ENCODE data around the gene RNF2. TPM values are rescaled to one million over a fixed set of nuclear protein-coding genes. Genes with fewer than 3 reads are reported as not detected.

Gene RNF2
- total RNA-seq, 4 donors from 2014 or later: 10.2 to 18.7 (median 17.4) TPM

- Histone ChIP-seq H3K4me3 (no peak overlapping the region), H3K36me3 (peaks cover 0 to 5% of the 10 kb centered on the region in 2 donors), H3K9me3 (no peaks in the 10 kb centered on the region), H3K27me3 (no peaks in the 10 kb centered on the region), H3K4me1 (peaks cover 0 to 18% (median 0%) of the 10 kb centered on the region in 3 donors), H3K27ac (no peak overlapping the region)
- TF ChIP-seq, protein P1, sequence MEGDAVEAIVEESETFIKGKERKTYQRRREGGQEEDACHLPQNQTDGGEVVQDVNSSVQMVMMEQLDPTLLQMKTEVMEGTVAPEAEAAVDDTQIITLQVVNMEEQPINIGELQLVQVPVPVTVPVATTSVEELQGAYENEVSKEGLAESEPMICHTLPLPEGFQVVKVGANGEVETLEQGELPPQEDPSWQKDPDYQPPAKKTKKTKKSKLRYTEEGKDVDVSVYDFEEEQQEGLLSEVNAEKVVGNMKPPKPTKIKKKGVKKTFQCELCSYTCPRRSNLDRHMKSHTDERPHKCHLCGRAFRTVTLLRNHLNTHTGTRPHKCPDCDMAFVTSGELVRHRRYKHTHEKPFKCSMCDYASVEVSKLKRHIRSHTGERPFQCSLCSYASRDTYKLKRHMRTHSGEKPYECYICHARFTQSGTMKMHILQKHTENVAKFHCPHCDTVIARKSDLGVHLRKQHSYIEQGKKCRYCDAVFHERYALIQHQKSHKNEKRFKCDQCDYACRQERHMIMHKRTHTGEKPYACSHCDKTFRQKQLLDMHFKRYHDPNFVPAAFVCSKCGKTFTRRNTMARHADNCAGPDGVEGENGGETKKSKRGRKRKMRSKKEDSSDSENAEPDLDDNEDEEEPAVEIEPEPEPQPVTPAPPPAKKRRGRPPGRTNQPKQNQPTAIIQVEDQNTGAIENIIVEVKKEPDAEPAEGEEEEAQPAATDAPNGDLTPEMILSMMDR (IDR thresholded peaks at IDR 0.05): no peak
- no peak for TF ChIP-seq POLR2AphosphoS5 (IDR thresholded peaks at IDR 0.05)
- TF ChIP-seq EP300 (IDR thresholded peaks at IDR 0.05): no peak
- no peak for TF ChIP-seq POLR2A (IDR thresholded peaks at IDR 0.05)
- ATAC-seq: no peak
Measured at GRCh38 chr1:185068341-185068740, 23.0 kb downstream of the RNF2 start.

DNA sequence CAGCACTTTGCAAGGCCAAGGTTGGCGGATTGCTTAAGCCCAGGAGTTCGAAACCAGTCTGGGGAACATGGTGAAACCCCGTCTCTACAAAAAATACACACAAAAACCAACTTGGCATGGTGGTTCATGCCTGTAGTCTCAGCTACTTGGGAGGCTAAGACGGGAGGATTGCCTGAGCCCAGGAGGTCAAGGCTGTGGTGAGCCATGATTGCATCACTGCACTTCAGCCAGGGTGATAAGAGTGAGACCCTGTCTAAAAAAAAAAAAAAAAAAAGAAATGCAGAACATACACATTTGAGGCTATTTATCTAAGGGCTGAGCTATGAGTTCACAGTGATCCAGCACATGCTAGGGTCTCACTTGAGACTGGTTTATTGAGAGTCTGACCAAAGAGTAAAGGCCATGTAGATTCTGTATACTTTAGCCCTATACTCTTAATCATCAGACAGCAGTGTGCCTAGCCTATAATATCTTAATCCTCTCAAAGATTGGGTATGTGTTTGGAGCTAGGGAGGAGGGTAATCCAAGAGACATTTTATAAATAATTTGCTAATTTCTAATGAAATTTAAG, 23.9 kb downstream of the RNF2 start:
- Histone ChIP-seq H3K27ac (no peak overlapping the region), H3K4me1 (peaks cover 0 to 14% (median 0%) of the 10 kb centered on the region in 3 donors), H3K9me3 (no peaks in the 10 kb centered on the region), H3K4me3 (no peak overlapping the region), H3K36me3 (peaks cover 0 to 5% of the 10 kb centered on the region in 2 donors), H3K27me3 (no peaks in the 10 kb centered on the region)
- TF ChIP-seq POLR2A (IDR thresholded peaks at IDR 0.05): no peak
- TF ChIP-seq, protein P1 (IDR thresholded peaks at IDR 0.05): no peak
- TF ChIP-seq POLR2AphosphoS5 (IDR thresholded peaks at IDR 0.05): no peak
- no peak for TF ChIP-seq EP300 (IDR thresholded peaks at IDR 0.05)
- no peak for ATAC-seq
- WGBS, 2 donors (ENCODE audit: low coverage in 1 of 2): 100% methylated on average over 2 to 3 of the region's 4 CpGs

DNA sequence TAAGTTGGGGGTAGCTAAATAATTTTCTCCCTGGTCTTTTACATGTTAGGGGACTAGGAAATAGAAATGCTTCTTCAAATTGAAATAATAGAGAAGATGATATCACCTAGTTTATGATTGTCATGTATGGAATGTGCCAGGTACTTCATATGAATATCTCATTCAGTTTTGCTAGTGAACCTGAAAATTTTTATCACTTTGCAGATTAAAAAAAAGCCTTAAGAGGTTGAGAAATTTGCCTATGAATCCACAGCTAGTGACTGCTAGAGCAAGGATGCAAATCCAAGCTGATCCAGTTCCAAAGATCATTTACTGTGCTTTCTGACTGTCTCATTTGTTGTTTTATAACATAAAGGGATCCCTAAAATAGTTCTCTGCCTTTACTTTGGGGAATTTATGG, 24.7 kb downstream of the RNF2 start:
- Histone ChIP-seq H3K9me3 (no peaks in the 10 kb centered on the region), H3K27ac (no peak overlapping the region), H3K4me3 (no peak overlapping the region), H3K27me3 (no peaks in the 10 kb centered on the region), H3K4me1 (peaks cover 0 to 14% (median 0%) of the 10 kb centered on the region in 3 donors), H3K36me3 (peaks cover 0 to 5% of the 10 kb centered on the region in 2 donors)
- TF ChIP-seq POLR2AphosphoS5 (IDR thresholded peaks at IDR 0.05) (no peak), POLR2A (IDR thresholded peaks at IDR 0.05) (no peak), EP300 (IDR thresholded peaks at IDR 0.05) (no peak)
- TF ChIP-seq, protein P1 (IDR thresholded peaks at IDR 0.05): no peak
- ATAC-seq: no peak

- Histone ChIP-seq H3K4me3 (no peak overlapping the region), H3K27ac (no peak overlapping the region), H3K9me3 (no peaks in the 10 kb centered on the region), H3K36me3 (no peaks in the 10 kb centered on the region), H3K4me1 (peaks cover 0 to 5% (median 0%) of the 10 kb centered on the region in 3 donors), H3K27me3 (no peaks in the 10 kb centered on the region)
- TF ChIP-seq, protein P1 (IDR thresholded peaks at IDR 0.05): no peak
- no peak for TF ChIP-seq POLR2A (IDR thresholded peaks at IDR 0.05)
- TF ChIP-seq POLR2AphosphoS5 (IDR thresholded peaks at IDR 0.05): no peak
- TF ChIP-seq EP300 (IDR thresholded peaks at IDR 0.05): no peak
- no peak for ATAC-seq
- 100% methylated on average over 2 of the region's 2 CpGs for WGBS, 2 donors (ENCODE audit: low coverage in 1 of 2)
Measured at GRCh38 chr1:185073725-185074124, 28.4 kb downstream of the RNF2 start.

- H3K9me3 ChIP-seq: no peaks in the 10 kb centered on the region
- no peaks in the 10 kb centered on the region for H3K36me3 ChIP-seq
- H3K27ac ChIP-seq: no peak overlapping the region
- no peaks in the 10 kb centered on the region for H3K4me1 ChIP-seq
- TF ChIP-seq POLR2A (IDR thresholded peaks at IDR 0.05) (no peak), POLR2AphosphoS5 (IDR thresholded peaks at IDR 0.05) (no peak), EP300 (IDR thresholded peaks at IDR 0.05) (no peak)
- TF ChIP-seq, protein P1 (IDR thresholded peaks at IDR 0.05): no peak
- H3K4me3 ChIP-seq: no peak overlapping the region
- no peak for ATAC-seq
- H3K27me3 ChIP-seq: no peaks in the 10 kb centered on the region
Measured at GRCh38 chr1:185074307-185074706, 28.9 kb downstream of the RNF2 start.
